RWPE2 (cell line): ENCODE measurements around the gene C1orf115.

Experiments used
- ATAC-seq: fragments of 200-7000 bp; cut with Tn5 transposase; 3 replicates; pipeline ENCODE4 v1.9.1; 2021; ENCODE audit warnings: low read depth
- DNase-seq: peaks from one replicate; pipeline ENCODE4 v3.0.0-alpha.2; 2020; ENCODE audit warnings: low spot score
- H3K27ac ChIP-seq: fragments of 450-650 bp; 2 replicates; pipeline ENCODE4 v1.5.1; 2017; ENCODE audit warnings: mild to moderate bottlenecking; ENCODE audit not compliant: poor library complexity, severe bottlenecking
- H3K27me3 ChIP-seq: fragments of 250-450 bp; sonication (Bioruptor Pico); 2 replicates; pipeline ENCODE4 v1.5.1; 2021; ENCODE audit warnings: mild to moderate bottlenecking, moderate library complexity; ENCODE audit not compliant: insufficient read depth, poor library complexity, severe bottlenecking
- H3K36me3 ChIP-seq: fragments of 250-450 bp; sonication (Bioruptor Pico); 2 replicates; pipeline ENCODE4 v1.5.1; 2020; ENCODE audit warnings: low read depth, mild to moderate bottlenecking, moderate library complexity
- H3K4me1 ChIP-seq: fragments of 250-450 bp; sonication (Bioruptor Pico); 2 replicates; pipeline ENCODE4 v1.5.1; 2021; ENCODE audit warnings: mild to moderate bottlenecking, moderate library complexity; ENCODE audit not compliant: insufficient read depth, poor library complexity, severe bottlenecking
- H3K4me3 ChIP-seq: fragments of 250-450 bp; sonication (Bioruptor Pico); 2 replicates; pipeline ENCODE4 v1.5.1; 2021; ENCODE audit warnings: mild to moderate bottlenecking, moderate library complexity; ENCODE audit not compliant: severe bottlenecking
- H3K9me3 ChIP-seq: fragments of 250-450 bp; sonication (Bioruptor Pico); 2 replicates; pipeline ENCODE4 v1.5.1; 2021; ENCODE audit warnings: mild to moderate bottlenecking, moderate library complexity; ENCODE audit not compliant: severe bottlenecking
- CTCF ChIP-seq: fragments of 450-650 bp; IDR thresholded peaks from one replicate; pipeline ENCODE4 v1.5.1; 2017; ENCODE audit warnings: mild to moderate bottlenecking, moderate library complexity; ENCODE audit not compliant: poor library complexity, severe bottlenecking

The C1orf115 gene

GRCh38 chr1:220748089-220748934, 58.1 kb downstream of the C1orf115 start, which contains the start of gene MTARC2:
MTARC2 (plus strand) TSS chr1:220748322; CDS start chr1:220748532, 210 bp downstream.
- DNase-seq, result no peak
- no peak for TF ChIP-seq CTCF
- H3K36me3 ChIP-seq, result no peaks in the 10 kb centered on the region

More at GRCh38 chr1:220748089-220748934, 58.1 kb downstream of the C1orf115 start, which contains the start of gene MTARC2:
- H3K4me1 ChIP-seq, result no peaks in the 10 kb centered on the region
- H3K27ac ChIP-seq, result no peak within 1 kb of the TSS
- peak within 1 kb of the TSS; percentile 57 for H3K4me3 ChIP-seq
- H3K9me3 ChIP-seq, result no peaks in the 10 kb centered on the region
- ATAC-seq, result peak; percentile 93
- no peaks in the 10 kb centered on the region for H3K27me3 ChIP-seq
